CD4-positive, CD25-positive, alpha-beta regulatory T cell (primary cell): Measurements from ENCODE around the gene NUCB2. TPM values are rescaled to one million over a fixed set of nuclear protein-coding genes. Genes with fewer than 3 reads are reported as not detected.

Source experiments
- ATAC-seq, 2 donors: fragments of 150-1000 bp; cut with Tn5 transposase; one replicate each; pipeline ENCODE4 v1.10.0; 2021; ENCODE audit warnings: low read depth in 2 of 2, moderate number of reproducible peaks in 2 of 2, moderate library complexity in 1 of 2
- DNase-seq, 3 donors: peaks; one replicate each; pipeline versions ENCODE4 v3.0.0 to v3.0.0-alpha.2; 2012 to 2022; ENCODE audit warnings: mixed read lengths in 1 of 3
- H3K27ac ChIP-seq: one replicate; pipeline ENCODE4 v1.7.0; 2013; ENCODE audit warnings: mild to moderate bottlenecking, low read length; ENCODE audit not compliant: insufficient read depth, poor library complexity, severe bottlenecking
- H3K27me3 ChIP-seq: one replicate; pipeline ENCODE4 v1.7.0; 2013; ENCODE audit warnings: low read length; ENCODE audit not compliant: control insufficient read depth, insufficient read depth
- H3K36me3 ChIP-seq: one replicate; pipeline ENCODE4 v1.7.0; 2013; ENCODE audit warnings: mild to moderate bottlenecking, low read length, moderate library complexity; ENCODE audit not compliant: control insufficient read depth, insufficient read depth
- H3K4me1 ChIP-seq: 2 replicates; pipeline ENCODE4 v1.7.0; 2013; ENCODE audit warnings: mild to moderate bottlenecking, low read length; ENCODE audit not compliant: insufficient read depth, control insufficient read depth, poor library complexity, severe bottlenecking
- H3K4me3 ChIP-seq: one replicate; pipeline ENCODE4 v1.7.0; 2013; ENCODE audit warnings: low read depth, mild to moderate bottlenecking, low read length, moderate library complexity
- H3K9me3 ChIP-seq, 2 experiments: 1 replicate in 1 of 2; 2 replicates in 1 of 2; pipeline ENCODE4 v1.7.0; 2013; ENCODE audit warnings: low read length in 2 of 2, mild to moderate bottlenecking in 1 of 2, moderate library complexity in 1 of 2; ENCODE audit not compliant: control insufficient read depth in 2 of 2
- H3K27ac Mint-ChIP-seq, 3 donors: one replicate each; pipeline ENCODE4 v1.8.0; 2020 to 2022; ENCODE audit warnings: mild to moderate bottlenecking in 3 of 3, mixed read lengths in 3 of 3, moderate library complexity in 2 of 3
- H3K27me3 Mint-ChIP-seq: one replicate; pipeline ENCODE4 v1.8.0; 2022; ENCODE audit warnings: mild to moderate bottlenecking, mixed read lengths
- H3K36me3 Mint-ChIP-seq: one replicate; pipeline ENCODE4 v1.8.0; 2020; ENCODE audit warnings: mixed read lengths
- H3K4me1 Mint-ChIP-seq, 4 donors: one replicate each; pipeline ENCODE4 v1.8.0; 2020 to 2022; ENCODE audit warnings: mixed read lengths in 4 of 4, mild to moderate bottlenecking in 1 of 4
- H3K4me3 Mint-ChIP-seq, 4 donors: one replicate each; pipeline ENCODE4 v1.8.0; 2020 to 2022; ENCODE audit warnings: mild to moderate bottlenecking in 4 of 4, mixed read lengths in 4 of 4, moderate library complexity in 3 of 4
- H3K9me3 Mint-ChIP-seq, 7 donors: one replicate each; pipeline ENCODE4 v1.8.0; 2020 to 2022; ENCODE audit warnings: mixed read lengths in 7 of 7, mild to moderate bottlenecking in 3 of 7, moderate library complexity in 2 of 7
- polyA plus RNA-seq, 4 donors: library from polyadenylated mRNA; unstranded; fragments of 300-500 nt; fragmentation: Illumina TruSeq; gene quantifications; one replicate each; pipeline ENCODE4 v1.2.3, GENCODE V29; 2021
- total RNA-seq: library from RNA; stranded (reverse); gene quantifications from one replicate; pipeline ENCODE4 v1.2.3, GENCODE V29; 2022

The NUCB2 gene
- total and polyA plus RNA-seq, 5 donors from 2014 or later, result 34.7 to 88.2 (median 73.2) TPM

- Histone ChIP-seq H3K36me3 (no peaks in the 10 kb centered on the region), H3K27me3 (peaks cover 2% of the 10 kb centered on the region), H3K27ac (no peak overlapping the region), H3K9me3 (no peaks in the 10 kb centered on the region), H3K4me1 (peaks cover 17% of the 10 kb centered on the region), H3K4me3 (no peak overlapping the region)
- DNase-seq, result no peak
- no peak overlapping the region for H3K4me3 Mint-ChIP-seq
- H3K4me1 Mint-ChIP-seq, result peaks cover 1 to 14% (median 9%) of the 10 kb centered on the region in 4 donors
- H3K9me3 Mint-ChIP-seq, result peaks cover 0 to under 1% (median 0%) of the 10 kb centered on the region in 7 donors
- H3K36me3 Mint-ChIP-seq, result peaks cover 4% of the 10 kb centered on the region
- no peak for ATAC-seq
- H3K27me3 Mint-ChIP-seq, result peaks cover 7% of the 10 kb centered on the region
- H3K27ac Mint-ChIP-seq, result no peak overlapping the region
Measured at GRCh38 chr11:17347676-17348075, 71.1 kb downstream of the NUCB2 start.

- Histone ChIP-seq H3K36me3 (no peaks in the 10 kb centered on the region), H3K9me3 (no peaks in the 10 kb centered on the region), H3K27ac (no peak overlapping the region), H3K4me3 (peak overlapping the region; percentile 51), H3K27me3 (peaks cover 11% of the 10 kb centered on the region), H3K4me1 (peaks cover 37% of the 10 kb centered on the region)
- ATAC-seq (no peak), DNase-seq (peak in 1 of 3 donors; percentile 7)
- H3K9me3 Mint-ChIP-seq, result peaks cover 0 to 6% (median 0%) of the 10 kb centered on the region in 7 donors
- peaks cover 31% of the 10 kb centered on the region for H3K27me3 Mint-ChIP-seq
- H3K36me3 Mint-ChIP-seq, result no peaks in the 10 kb centered on the region
- H3K4me3 Mint-ChIP-seq, result peak overlapping the region; percentile 82 to 92 (median 86)
- H3K4me1 Mint-ChIP-seq, result peaks cover 12 to 32% (median 23%) of the 10 kb centered on the region in 4 donors
- H3K27ac Mint-ChIP-seq, result peak overlapping the region in 2 of 3 donors; percentile 67 to 85
Measured at GRCh38 chr11:17350455-17351171, 74.1 kb downstream of the NUCB2 start.

- ATAC-seq (no peak), DNase-seq (no peak)
- peaks cover 11% of the 10 kb centered on the region for H3K27me3 ChIP-seq
- no peaks in the 10 kb centered on the region for H3K36me3 Mint-ChIP-seq
- H3K27ac ChIP-seq, result no peak overlapping the region
- peaks cover 0 to 6% (median 0%) of the 10 kb centered on the region in 7 donors for H3K9me3 Mint-ChIP-seq
- no peaks in the 10 kb centered on the region for H3K9me3 ChIP-seq
- H3K27ac Mint-ChIP-seq, result peak overlapping the region in 2 of 3 donors; percentile 67 to 85
- peaks cover 37% of the 10 kb centered on the region for H3K4me1 ChIP-seq
- peaks cover 12 to 32% (median 23%) of the 10 kb centered on the region in 4 donors for H3K4me1 Mint-ChIP-seq
- peak overlapping the region; percentile 51 for H3K4me3 ChIP-seq
- H3K4me3 Mint-ChIP-seq, result peak overlapping the region; percentile 82 to 92 (median 86)
- peaks cover 31% of the 10 kb centered on the region for H3K27me3 Mint-ChIP-seq
- no peaks in the 10 kb centered on the region for H3K36me3 ChIP-seq
Measured at GRCh38 chr11:17351172-17351509, 74.6 kb downstream of the NUCB2 start.

GRCh38 chr11:17351510-17352176, 75.1 kb downstream of the NUCB2 start, which contains the start of gene NCR3LG1:
Gene NCR3LG1 (plus strand): TSS chr11:17351800. CDS start chr11:17351970, 170 bp downstream.
- Mint-ChIP-seq H3K27ac (peak within 1 kb of the TSS; percentile 53 to 91 (median 85)), H3K27me3 (peaks cover 31% of the 10 kb centered on the region), H3K36me3 (no peaks in the 10 kb centered on the region), H3K4me3 (peak within 1 kb of the TSS; percentile 85 to 96 (median 90)), H3K9me3 (peaks cover 0 to 6% (median 0%) of the 10 kb centered on the region in 7 donors), H3K4me1 (peaks cover 12 to 32% (median 23%) of the 10 kb centered on the region in 4 donors)
- DNase-seq, result peak; percentile 45 to 62 (median 61)
- peaks cover 37% of the 10 kb centered on the region for H3K4me1 ChIP-seq
- H3K4me3 ChIP-seq, result peak within 1 kb of the TSS; percentile 92
- peak; percentile 45 to 52 for ATAC-seq
- H3K9me3 ChIP-seq, result no peaks in the 10 kb centered on the region
- H3K27me3 ChIP-seq, result peaks cover 11% of the 10 kb centered on the region
- no peak within 1 kb of the TSS for H3K27ac ChIP-seq
- no peaks in the 10 kb centered on the region for H3K36me3 ChIP-seq

GRCh38 chr11:17352950-17353820, 76.6 kb downstream of the NUCB2 start:
- Histone ChIP-seq H3K9me3 (no peaks in the 10 kb centered on the region), H3K27ac (no peak overlapping the region), H3K27me3 (peaks cover 11% of the 10 kb centered on the region), H3K4me1 (peaks cover 37% of the 10 kb centered on the region), H3K4me3 (peak overlapping the region; percentile 92), H3K36me3 (no peaks in the 10 kb centered on the region)
- Mint-ChIP-seq H3K27ac (peak overlapping the region; percentile 9 to 91 (median 85)), H3K36me3 (no peaks in the 10 kb centered on the region), H3K4me1 (peaks cover 12 to 32% (median 23%) of the 10 kb centered on the region in 4 donors), H3K4me3 (peak overlapping the region; percentile 85 to 96 (median 90)), H3K27me3 (peaks cover 31% of the 10 kb centered on the region), H3K9me3 (peaks cover 0 to 6% (median 0%) of the 10 kb centered on the region in 7 donors)
- peak in 1 of 2 donors; percentile 35 for ATAC-seq
- peak; percentile 36 to 61 (median 36) for DNase-seq

- H3K36me3 Mint-ChIP-seq, result peaks cover 1% of the 10 kb centered on the region
Measured at GRCh38 chr11:17353821-17354600, 77.5 kb downstream of the NUCB2 start.

More at GRCh38 chr11:17353821-17354600, 77.5 kb downstream of the NUCB2 start:
- no peaks in the 10 kb centered on the region for H3K9me3 ChIP-seq
- H3K4me1 ChIP-seq, result peaks cover 37% of the 10 kb centered on the region
- ATAC-seq (no peak), DNase-seq (peak in 2 of 3 donors; percentile 2 to 4)
- no peak overlapping the region for H3K27ac ChIP-seq
- H3K27me3 Mint-ChIP-seq, result peaks cover 31% of the 10 kb centered on the region
- H3K4me1 Mint-ChIP-seq, result peaks cover 12 to 32% (median 23%) of the 10 kb centered on the region in 4 donors
- peaks cover 0 to 6% (median 0%) of the 10 kb centered on the region in 7 donors for H3K9me3 Mint-ChIP-seq
- peaks cover 11% of the 10 kb centered on the region for H3K27me3 ChIP-seq
- H3K4me3 ChIP-seq, result peak overlapping the region; percentile 75
- H3K4me3 Mint-ChIP-seq, result peak overlapping the region; percentile 85 to 93 (median 90)
- peak overlapping the region; percentile 9 to 67 (median 22) for H3K27ac Mint-ChIP-seq
- H3K36me3 ChIP-seq, result no peaks in the 10 kb centered on the region
